Epithelial cell of esophagus (primary cell): Measurements from ENCODE around the gene FAM72A.
A peak's percentile ranks its signal among the peaks of the same experiment; 100 is the strongest.
"Not testable (repeated sequence)": the region's sequence is repeated elsewhere in the genome, so short reads cannot be mapped to it uniquely, and the experiment has no call there.

Source experiments
- DNase-seq: peaks from one replicate; pipeline ENCODE4 v3.0.0; 2010; ENCODE audit warnings: low read depth
- H3K4me3 ChIP-seq: 2 replicates; pipeline ENCODE4 v1.5.1; 2011; ENCODE audit warnings: mild to moderate bottlenecking, low read length, control low read depth

FAM72A gene

DNA sequence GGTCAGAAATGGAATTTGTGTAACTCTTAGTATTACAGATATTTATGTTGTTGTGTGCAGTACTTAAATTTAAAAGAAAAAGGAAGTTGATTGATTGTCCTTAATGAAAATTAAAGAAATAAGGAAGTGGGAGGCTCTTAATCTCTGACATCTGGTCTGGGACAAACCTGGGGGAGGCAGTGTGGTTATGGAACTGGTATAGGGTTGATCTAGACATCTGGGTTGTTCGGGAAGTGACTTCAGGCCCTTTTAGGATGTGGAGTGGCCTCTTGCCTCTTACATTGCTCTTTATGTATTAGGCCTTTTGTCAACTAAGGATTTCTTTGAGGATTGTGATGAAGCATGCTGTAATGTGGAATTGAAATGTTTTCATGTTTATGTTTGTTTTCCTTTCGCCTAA lies 16.1 kb upstream of the FAM72A start:
- H3K4me3 ChIP-seq, DNase-seq: not testable (repeated sequence)

- not testable (repeated sequence) for H3K4me3 ChIP-seq, DNase-seq
These were observed 15.6 kb upstream of the FAM72A start for GRCh38 chr1:206218285-206218684.

DNA sequence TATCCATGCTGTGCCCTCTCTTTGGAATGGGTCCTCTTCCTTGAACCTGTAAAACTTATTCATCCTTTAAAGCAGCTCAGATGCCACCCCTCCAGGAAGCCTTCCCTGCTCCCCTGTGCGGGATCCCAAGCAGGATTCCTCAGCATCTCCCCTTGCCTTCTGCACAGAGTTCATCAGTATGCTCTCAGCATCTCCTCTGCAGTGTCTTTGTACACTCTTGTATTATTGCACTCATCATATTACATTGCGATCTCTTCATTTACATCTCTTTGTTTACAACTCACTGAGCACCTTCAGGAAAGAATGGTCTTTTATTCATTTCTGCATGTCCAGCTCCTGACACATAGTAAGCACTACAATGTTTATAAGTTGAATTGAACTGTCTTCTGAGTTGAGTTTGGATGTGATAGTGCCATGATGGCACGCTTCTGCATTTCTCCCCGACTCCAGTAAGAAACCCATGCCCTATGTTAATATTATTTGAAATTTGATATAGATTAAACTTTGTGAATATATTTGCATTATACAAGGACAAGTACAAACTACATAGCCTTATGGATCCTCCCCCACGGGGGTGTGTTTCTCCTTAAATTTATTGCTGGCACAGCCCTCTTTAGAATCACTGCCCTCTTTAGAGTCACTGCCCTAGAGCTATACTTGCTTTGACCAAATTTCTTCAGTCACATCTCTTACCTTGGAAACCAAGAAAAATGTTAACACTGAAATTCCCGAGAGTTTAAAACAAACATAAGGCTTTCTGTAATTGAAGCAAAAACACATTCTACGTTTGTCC lies 13.2 kb upstream of the FAM72A start:
- not testable (repeated sequence) for DNase-seq, H3K4me3 ChIP-seq

DNA sequence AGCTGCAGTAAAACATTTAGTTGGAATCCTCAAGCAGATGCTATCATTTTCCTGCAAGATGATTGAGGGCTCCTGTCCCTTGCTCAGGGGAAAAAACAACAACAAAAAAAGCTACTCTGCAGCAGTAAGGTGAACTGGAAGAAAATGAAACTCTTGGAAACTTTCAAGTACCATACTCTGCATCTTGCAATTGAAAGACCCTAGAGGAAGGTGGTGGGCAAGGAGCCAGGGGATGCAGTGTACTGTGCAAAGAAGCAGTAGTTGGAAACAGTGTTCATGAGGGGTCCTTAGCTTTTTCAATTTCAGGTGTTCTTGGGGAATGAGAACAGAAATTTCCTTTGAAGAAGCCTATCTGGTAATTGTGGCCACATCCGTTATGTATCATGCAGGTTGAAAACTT lies 8.2 kb upstream of the FAM72A start:
- H3K4me3 ChIP-seq, DNase-seq: not testable (repeated sequence)

GRCh38 chr1:206205569-206205968 lies 2.9 kb upstream of the FAM72A start:
- DNase-seq, H3K4me3 ChIP-seq: not testable (repeated sequence)

DNA sequence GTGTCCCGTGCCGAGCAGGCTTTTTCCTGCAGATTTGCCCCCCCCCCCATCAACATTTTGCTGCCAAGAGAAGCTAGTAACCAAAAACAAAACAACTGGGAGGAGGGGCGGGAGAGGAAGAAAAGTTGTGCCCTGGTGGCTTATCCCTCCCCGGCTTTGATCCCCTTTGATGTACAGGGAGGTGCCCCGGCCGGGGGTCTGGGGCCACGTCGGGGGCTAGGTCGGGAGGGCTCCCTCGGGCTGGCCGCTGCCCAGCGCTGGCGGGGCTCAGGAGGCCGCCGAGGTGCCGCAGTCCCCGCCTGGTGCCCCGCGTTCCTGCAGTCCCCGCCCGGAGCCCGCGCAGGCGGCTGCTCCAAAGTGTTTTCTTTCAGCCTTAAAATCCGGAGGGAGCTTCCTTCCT lies 2.2 kb upstream of the FAM72A start:
- H3K4me3 ChIP-seq, result peak overlapping the region; percentile 26
- DNase-seq, result peak; percentile 3

GRCh38 chr1:206204159-206204511 lies 1.5 kb upstream of the FAM72A start:
- peak overlapping the region; percentile 36 for H3K4me3 ChIP-seq
- DNase-seq, result not testable (repeated sequence)

GRCh38 chr1:206203364-206204158 lies 922 bp upstream of the FAM72A start, which contains the start of gene SRGAP2:
SRGAP2 (plus strand) TSS chr1:206203541; CDS start chr1:206205971, 2,430 bp downstream.
- peak within 1 kb of the TSS; percentile 43 for H3K4me3 ChIP-seq
- DNase-seq, result peak; percentile 68

GRCh38 chr1:206196748-206197424 lies 5.8 kb downstream of the FAM72A start:
- H3K4me3 ChIP-seq, DNase-seq: not testable (repeated sequence)

DNA sequence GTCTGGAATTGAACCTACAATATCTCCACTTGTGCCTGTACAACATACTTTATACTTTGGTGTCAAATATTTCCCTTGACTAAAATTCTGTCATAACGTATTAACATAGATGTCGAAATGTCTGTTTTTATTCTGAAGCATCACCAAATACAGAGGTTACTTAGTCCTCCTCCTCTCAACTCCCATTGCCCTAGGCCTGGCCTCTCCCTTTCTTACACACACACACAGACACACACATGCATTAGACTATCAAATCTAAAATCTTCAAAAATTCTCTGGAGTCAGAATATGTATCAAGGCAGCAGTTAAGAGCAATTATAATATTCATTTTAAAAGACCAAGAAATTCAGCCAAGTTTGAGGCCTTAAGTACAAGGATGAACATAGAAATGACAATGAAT lies 7.5 kb downstream of the FAM72A start:
- not testable (repeated sequence) for DNase-seq, H3K4me3 ChIP-seq

GRCh38 chr1:206186826-206187225 lies 15.8 kb downstream of the FAM72A start:
- not testable (repeated sequence) for H3K4me3 ChIP-seq, DNase-seq

DNA sequence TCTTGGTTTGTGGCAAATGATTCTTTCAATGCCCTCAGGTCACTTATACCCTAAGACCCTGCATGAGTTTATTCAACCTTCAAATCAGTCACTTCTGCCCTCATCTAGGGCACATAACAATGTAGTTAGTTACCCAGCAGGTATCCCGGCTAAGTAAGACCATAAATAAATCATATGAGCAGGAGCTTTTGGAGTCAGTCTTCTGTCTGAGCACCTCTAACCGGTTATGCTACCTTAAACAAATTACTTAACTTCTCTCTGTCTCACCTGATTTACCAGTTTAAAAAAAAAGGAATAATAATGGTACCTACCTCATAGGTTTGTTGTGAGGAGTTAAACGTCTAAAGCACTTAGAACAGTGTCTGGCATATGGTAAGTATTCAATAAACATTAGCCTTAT lies 16.9 kb downstream of the FAM72A start:
- not testable (repeated sequence) for H3K4me3 ChIP-seq, DNase-seq

GRCh38 chr1:206183788-206184187 lies 18.9 kb downstream of the FAM72A start:
- H3K4me3 ChIP-seq, result not testable (repeated sequence)
- peak; percentile 49 for DNase-seq

GRCh38 chr1:206182368-206183317 lies 20.0 kb downstream of the FAM72A start:
- DNase-seq, result peak; percentile 0
- not testable (repeated sequence) for H3K4me3 ChIP-seq

GRCh38 chr1:206179666-206180065 lies 23.0 kb downstream of the FAM72A start:
- H3K4me3 ChIP-seq, DNase-seq: not testable (repeated sequence)

DNA sequence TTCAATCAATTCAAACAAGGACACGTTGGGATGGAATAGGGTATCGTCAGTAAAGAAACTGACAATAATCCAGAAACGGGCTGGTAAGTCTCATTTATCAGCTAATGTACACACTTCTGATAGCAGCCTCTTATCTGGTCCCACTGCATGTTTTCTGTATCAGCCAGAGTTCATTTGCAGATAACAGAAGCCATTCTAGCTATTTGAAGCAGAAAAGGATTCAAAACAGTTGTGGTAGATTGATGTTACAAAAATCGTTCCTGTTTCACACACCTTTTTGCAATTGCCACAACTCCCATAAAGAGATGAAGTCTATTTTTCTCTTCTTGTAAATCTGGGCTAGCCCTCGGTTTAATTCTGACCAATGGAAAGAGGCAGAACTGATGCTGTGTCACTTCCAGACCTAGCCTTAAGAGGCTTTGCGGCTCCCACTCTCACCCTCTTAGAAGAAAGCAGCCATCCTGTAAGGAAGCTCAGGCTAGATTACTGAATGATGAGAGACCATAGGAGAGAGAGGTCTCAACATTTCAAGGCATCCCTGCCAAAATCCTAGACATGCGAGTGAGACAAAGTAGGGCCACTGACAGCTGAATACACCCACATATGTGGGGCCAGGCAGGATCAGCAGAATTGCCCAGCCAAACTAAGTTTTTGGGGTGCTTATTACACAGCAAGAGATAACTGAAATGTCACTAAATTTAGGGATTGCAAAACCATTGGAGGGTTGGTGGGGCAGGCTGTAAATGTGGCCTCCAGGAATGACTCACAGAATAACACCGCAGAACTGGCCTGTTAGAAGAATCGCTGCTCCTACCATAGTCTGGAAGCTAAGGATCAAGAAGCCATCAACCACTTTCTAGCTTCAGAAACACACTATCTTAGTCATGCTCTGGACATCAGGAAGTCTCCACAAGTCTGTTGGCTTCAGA lies 24.3 kb downstream of the FAM72A start:
- not testable (repeated sequence) for H3K4me3 ChIP-seq
- DNase-seq, result peak; percentile 5

- not testable (repeated sequence) for H3K4me3 ChIP-seq, DNase-seq
These were observed 26.5 kb downstream of the FAM72A start for GRCh38 chr1:206176114-206176502.
